ENCODE measurements around the gene CD300E.
"Not testable (repeated sequence)": the region's sequence is repeated elsewhere in the genome, so short reads cannot be mapped to it uniquely, and the experiment has no call there.

CD300E gene

DNA sequence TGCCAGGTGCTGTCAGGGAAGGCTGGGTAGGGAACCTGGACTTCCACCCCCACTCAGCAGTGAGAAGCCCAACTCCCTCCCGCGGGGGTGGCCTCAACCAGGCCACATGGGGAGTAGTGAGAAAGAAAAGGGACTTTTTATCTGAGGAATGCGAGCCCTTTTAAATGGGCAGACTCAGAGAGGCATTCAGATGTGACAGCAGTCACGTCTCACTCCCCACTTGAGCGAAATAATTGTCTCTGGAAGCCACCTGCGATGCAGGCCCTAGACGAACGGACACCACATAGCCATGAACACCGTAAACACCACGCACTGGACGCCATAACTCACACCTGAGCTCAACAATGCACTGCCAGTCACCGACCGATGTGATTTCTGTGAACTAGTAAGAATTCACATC lies 11.9 kb upstream of the CD300E start:
- DNase-seq: peak in 1 of 4 experiments; percentile 27

DNA sequence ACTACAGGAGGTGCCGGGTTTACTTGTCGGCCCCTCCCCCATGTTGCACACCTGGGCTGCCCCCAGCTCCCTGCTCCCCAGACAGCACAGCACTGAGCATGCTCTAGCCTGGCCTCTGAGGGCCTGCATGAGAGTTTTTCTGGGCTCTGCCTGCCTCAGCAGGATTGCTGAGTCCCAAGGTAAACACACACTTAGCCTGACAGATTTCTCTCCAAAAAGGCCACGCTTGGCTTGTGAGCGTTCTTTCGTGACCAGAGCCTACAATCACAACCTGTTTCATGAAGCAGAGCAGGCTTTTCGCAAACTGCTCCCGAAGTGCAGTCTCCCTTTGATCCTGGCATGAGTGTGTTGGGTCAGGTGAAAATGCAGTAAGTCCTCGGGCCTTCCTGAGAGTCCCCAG lies 9.8 kb upstream of the CD300E start:
- no peak for DNase-seq

DNA sequence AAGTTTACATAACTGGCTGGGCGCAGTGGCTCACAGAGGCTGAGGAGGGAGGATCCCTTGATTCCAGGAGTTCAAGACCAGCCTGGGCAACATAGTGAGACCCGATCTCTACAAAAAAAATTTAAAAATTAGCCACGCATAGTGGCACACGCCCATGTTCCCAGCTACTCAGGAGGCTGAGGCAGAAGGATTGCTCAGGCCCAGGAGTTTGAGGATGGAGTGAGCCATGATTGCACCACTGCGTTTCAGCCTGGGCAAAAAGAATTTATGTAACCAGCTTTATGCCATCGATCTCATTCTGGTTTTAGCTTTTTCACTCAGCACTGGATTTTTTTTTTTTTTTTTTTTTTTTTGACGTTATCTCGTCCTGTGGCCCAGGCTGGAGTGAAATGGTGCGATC lies 9.1 kb upstream of the CD300E start:
- peak; percentile 51 to 75 (median 66) for DNase-seq

DNA sequence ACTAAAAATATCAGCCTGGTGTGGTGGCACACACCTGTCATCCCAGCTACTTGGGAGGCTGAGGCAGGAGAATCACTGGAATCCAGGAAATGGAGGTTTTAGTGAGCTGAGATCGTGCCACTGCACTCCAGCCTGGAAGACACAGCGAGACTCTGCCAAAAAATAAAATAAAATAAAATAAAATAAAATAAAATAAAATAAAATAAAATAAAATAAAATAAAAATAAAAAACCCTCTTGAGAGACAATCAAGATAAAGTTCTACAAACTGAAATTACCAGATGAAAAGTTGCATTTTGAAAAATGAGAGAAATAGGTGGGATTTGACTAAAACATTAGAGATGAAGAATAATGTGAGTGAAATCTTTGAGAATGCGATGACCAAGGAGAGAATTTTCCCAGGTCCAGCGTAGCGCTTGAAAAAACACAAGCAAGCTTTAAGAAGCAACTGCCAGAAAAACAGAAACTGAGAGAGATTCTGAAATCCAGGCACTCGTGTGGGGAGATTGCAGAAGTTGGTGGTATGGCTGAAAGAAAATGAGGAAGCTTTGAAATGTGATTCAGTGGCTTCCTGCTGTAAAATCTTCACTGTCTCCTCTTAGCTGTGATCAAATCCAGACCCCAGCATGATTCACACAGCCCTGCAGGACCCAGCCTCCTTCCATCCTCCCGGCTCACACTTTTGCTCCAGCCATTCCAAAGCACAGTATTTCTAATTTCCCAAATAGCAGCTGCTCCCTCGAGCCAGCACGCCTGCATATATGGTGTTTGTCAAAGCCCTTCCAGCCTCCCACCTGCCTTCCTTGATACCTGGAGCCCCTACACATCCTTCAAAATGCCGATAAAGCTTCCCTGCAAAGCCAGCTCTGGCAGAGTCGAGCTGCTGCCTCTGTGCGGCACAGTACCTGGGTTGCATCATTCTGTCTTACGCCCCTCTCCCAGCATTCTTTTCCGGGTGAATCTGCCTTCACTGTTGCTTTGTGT lies 8.2 kb upstream of the CD300E start:
- DNase-seq: peak; percentile 84 to 95 (median 90)

DNA sequence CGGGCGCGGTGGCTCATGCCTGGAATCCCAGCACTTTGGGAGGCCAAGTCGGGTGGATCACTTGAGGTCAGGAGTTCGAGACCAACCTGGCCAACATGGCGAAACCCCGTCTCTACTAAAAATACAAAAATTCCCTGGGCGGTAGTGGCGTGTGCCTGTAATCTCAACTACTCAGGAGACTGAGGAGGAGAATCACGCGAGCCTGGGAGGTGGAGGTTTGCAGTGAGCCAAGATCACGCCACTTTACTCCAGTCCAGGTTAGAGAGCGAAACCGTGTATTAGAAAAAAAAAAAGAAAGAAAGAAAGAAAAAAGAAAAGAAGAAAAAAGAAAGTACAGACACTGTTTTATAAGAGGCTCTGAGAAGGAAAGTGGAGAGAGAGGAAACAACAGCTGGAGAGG lies 6.7 kb upstream of the CD300E start:
- DNase-seq: not testable (repeated sequence)

- peak; percentile 25 to 63 (median 50) for DNase-seq
These were observed 2.1 kb upstream of the CD300E start for GRCh38 chr17:74625661-74626060.

DNA sequence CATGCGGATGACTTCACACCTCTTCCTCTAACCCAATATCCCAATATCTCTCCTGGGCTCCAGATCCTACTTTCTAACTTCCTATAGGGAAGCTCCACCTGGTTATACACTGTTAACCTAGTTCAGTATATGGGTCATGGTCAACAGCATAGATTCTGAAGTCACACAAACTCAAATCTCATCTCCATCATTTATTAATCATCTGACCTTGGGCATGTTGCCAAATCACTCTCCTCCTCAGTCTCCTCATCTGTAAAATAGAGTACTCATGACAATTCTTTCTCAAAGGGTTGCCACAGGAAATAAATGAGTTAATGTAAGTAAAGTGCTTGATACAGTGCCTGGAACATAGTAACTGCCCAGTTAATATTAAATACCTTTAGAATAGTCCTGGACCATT lies 593 bp upstream of the CD300E start:
- no peak for DNase-seq

GRCh38 chr17:74619077-74619673 lies 4.4 kb downstream of the CD300E start:
- peak in 1 of 4 experiments; percentile 37 for DNase-seq

- DNase-seq: no peak
These were observed 5.1 kb downstream of the CD300E start for GRCh38 chr17:74618451-74618850.

GRCh38 chr17:74616696-74617095 lies 6.8 kb downstream of the CD300E start:
- DNase-seq: no peak

DNA sequence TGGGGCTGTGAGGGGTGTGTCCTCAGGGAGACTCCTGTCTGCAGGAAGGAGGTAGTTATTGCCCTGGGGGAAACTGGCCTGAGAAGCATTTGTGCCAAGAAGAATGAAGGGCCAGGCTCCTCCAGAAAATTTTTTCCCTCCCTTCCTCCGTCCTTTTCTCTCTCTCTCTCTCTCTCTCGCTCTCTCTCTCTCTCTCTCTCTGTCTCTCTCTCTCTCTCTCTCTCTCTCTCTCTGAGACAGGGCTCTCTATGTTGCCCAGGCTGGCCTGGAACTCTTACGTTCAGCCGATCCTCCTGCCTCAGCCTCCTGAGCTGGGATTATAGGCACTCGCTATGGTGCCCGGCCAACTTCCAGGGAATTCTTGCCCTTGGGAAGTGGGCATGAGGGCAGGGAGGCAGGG lies 11.5 kb downstream of the CD300E start:
- no peak for DNase-seq

DNA sequence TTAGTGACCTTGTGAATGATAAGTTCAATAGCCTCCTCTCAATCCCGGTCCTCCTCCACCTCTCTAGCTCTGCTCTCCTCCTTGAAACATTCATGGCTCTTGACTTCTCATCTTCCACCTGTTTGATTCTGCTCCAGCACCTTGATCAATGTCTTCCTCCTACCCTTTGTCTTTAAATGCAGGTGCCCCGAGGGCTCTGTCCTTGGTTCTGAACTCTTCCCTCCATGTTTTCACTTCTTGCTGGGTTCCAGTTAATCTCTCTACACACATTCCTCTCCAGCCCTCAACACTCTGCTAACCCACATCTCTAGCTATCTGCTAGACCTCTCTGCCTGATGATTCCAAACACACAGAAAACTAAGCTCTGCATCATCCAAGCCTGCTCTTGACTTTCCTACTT lies 13.4 kb downstream of the CD300E start:
- DNase-seq: no peak

- no peak for DNase-seq
These were observed 15.0 kb downstream of the CD300E start for GRCh38 chr17:74608511-74608910.

DNA sequence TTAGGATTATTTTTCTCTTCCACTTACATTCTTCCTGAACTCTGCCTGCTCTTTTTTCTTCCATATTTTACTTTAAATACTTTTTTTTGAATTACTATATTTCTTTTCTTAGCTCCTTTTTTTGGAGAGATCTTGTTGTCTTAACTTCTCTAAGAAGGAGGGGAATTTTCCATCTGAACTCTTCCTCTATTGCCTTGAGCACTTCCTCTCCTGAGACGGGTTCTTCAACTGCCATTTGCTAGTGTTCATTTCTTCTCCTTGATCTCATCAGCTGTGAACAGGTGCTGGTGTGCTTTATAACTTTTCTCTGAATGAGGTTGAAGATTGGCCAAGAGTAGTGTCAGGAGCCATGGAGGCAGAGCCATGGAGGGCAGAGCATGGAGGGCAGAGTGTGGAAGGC lies 16.3 kb downstream of the CD300E start:
- peak; percentile 37 to 74 (median 66) for DNase-seq

GRCh38 chr17:74606050-74606449 lies 17.5 kb downstream of the CD300E start:
- no peak for DNase-seq

- peak; percentile 59 to 76 (median 70) for DNase-seq
These were observed 18.2 kb downstream of the CD300E start for GRCh38 chr17:74605361-74605760.

DNA sequence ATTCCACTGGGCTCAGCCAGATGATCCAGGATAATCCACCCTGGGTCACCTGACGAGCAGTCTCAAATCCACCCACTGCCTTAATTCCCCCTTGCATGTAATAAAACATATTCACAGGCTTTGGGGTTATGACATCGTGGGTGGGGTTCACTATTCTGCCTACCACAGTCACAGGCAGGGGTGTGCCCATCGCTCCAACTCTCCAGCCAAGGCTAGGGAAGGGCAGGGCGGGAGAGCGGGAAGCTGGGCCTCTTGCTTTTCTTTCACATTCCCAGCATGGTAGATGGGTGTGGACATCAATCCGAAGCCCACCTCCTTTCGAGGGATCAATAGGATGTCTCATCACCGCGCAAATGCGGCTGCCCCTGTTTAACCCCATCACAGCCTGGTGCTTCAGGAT lies 18.8 kb downstream of the CD300E start:
- DNase-seq: no peak

- no peak for DNase-seq
These were observed 19.3 kb downstream of the CD300E start for GRCh38 chr17:74604200-74604599.

DNA sequence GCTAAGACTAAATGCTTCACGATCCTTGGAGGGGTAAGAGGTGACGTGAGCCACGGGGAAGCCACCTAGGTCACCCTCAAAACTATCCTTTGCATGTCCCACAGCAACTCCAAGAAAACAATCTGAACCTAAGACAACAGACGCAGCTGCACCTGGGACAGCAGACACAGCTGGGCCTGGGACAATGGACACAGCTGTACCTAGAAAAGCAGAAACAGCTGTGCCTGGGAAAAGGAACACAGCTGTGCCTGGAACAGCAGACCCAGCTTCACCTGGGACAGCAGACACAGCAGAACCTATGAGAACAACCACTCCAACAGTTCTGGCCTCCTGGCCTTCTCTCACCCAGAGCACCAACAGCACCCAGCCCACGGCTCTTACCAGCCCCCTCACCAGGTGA lies 19.8 kb downstream of the CD300E start:
- no peak for DNase-seq

DNA sequence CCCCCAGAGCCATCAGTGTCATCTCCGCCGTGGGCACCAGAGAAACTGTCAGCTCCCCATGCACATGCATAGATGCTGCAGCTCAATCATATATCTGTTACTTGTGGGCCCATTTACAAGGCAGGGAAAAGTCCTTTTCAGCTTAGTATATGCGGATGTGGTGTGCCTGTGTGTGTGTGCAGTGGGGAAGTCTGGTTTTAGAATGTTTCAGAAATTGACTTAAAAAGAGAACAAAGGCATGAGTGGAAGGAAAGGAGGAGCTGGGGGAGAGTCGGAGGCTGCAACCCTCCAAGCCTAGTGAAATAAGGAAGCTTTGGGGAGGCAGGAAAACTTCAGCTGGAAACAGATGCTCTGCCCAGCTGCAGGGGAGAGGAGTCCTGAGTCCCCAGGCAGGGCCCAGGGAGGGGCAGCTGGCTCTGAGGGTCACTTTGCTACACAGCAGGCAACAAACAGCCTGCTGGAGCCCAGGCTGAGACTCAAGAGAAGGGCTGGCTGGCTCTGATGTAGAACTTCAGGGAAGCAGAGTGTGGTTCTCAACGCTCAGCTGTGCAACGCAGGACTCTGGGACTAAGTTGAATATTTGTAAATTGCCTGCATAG lies 20.4 kb downstream of the CD300E start:
- DNase-seq: peak; percentile 71 to 86 (median 80)

GRCh38 chr17:74601944-74602572 lies 21.5 kb downstream of the CD300E start:
- DNase-seq: peak; percentile 74 to 84 (median 79)

DNA sequence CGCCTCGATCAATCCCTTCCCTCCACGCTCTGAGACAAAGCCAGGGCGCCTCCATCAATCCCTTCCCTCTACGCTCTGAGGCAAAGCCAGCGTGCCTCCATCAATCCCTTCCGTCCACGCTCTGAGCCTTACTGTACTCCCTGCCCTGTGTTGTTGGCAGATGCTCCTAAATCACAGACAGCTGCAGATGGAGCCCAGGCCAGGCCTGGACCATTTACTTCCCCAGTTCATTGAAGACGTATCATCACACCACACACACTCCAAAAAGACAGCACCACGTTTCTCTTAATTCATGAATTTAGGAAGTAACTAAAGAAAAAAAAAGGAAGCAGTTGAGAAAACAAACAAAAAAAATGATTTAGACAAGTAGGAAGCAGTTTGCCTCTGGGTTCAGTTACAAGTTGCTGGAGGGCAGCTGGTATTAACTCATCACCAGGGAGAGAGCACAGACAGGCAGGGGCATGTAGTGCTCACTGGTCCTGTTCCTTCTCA lies 24.0 kb downstream of the CD300E start:
- peak; percentile 78 to 95 (median 88) for DNase-seq

DNA sequence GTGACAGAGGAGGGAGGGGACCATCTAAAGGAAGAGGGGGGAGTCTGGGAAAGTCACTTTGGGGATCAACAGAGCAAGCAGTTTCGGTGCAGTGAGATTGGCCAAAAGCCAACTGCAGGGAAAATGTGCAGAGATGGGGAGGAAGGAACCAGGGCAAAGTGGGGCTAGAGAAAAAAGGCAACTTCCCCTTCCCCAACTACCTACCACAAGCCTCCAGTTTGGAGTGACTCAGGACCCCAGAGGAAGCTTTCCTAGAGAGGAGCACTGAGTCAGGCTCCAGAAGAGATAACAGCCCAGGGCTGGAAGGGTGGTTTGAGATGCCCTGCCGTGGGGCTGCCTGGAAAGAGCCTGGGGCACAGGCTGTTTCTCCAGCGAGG lies 24.5 kb downstream of the CD300E start:
- DNase-seq: peak; percentile 47 to 75 (median 58)
